ENCODE data around the gene CEP76. TPM values are rescaled to one million over a fixed set of nuclear protein-coding genes. Genes with fewer than 3 reads are reported as not detected.
A peak's percentile ranks its signal among the peaks of the same experiment; 100 is the strongest.

The CEP76 gene
- total RNA-seq, 1 experiment from 2014 or later = 22.3 TPM

GRCh38 chr18:12703664-12704063, 1.1 kb upstream of the CEP76 start:
- TSS peak; percentile 84 for BruUV-seq (replicated peaks)
- H3K27me3 ChIP-seq (replicated peaks; ENCODE audit: insufficient read depth, low read depth, low read length, poor library complexity) = no peaks in the 10 kb centered on the region
- peak overlapping the region; percentile 74 for H3K4me3 ChIP-seq (ENCODE audit: low read depth, low read length, poor library complexity, severe bottlenecking)
- H3K4me1 ChIP-seq (ENCODE audit: insufficient read depth, low read length, poor library complexity, severe bottlenecking) = peaks cover 21% of the 10 kb centered on the region
- H3K36me3 ChIP-seq (ENCODE audit: insufficient read depth, low read length, poor library complexity, severe bottlenecking) = peaks cover 37% of the 10 kb centered on the region
- DNase-seq (ENCODE audit: low spot score) = peak; percentile 34
- ChIA-PET POLR2A (ENCODE audit: low non-redundant PET) (no interaction called here), CTCF (no interaction called here)
- peak overlapping the region; percentile 99 for H3K27ac ChIP-seq (ENCODE audit: low read depth, low read length, poor library complexity, severe bottlenecking)
- TF ChIP-seq EZH2 (IDR thresholded peaks at IDR 0.05; ENCODE audit: borderline replicate concordance, low read depth, low read length, poor library complexity, severe bottlenecking) (no peak), CTCF (conservative IDR thresholded peaks at IDR 0.05; ENCODE audit: low read depth, low read length) (no peak)
- intact Hi-C loops (cut with micrococcal nuclease; ENCODE audit: unreplicated experiment) = no loop called here
- no peaks in the 10 kb centered on the region for H3K9me3 ChIP-seq (ENCODE audit: low read depth, low read length, poor library complexity, severe bottlenecking)

GRCh38 chr18:12703096-12703567, 609 bp upstream of the CEP76 start:
- no peak for TF ChIP-seq CTCF (conservative IDR thresholded peaks at IDR 0.05; ENCODE audit: low read depth, low read length)
- no peak for TF ChIP-seq EZH2 (IDR thresholded peaks at IDR 0.05; ENCODE audit: borderline replicate concordance, low read depth, low read length, poor library complexity, severe bottlenecking)
- peaks cover 21% of the 10 kb centered on the region for H3K4me1 ChIP-seq (ENCODE audit: insufficient read depth, low read length, poor library complexity, severe bottlenecking)
- H3K27me3 ChIP-seq (replicated peaks; ENCODE audit: insufficient read depth, low read depth, low read length, poor library complexity) = no peaks in the 10 kb centered on the region
- no peak for DNase-seq (ENCODE audit: low spot score)
- peaks cover 38% of the 10 kb centered on the region for H3K36me3 ChIP-seq (ENCODE audit: insufficient read depth, low read length, poor library complexity, severe bottlenecking)
- intact Hi-C loops (cut with micrococcal nuclease; ENCODE audit: unreplicated experiment) = no loop called here
- no TSS peak for BruUV-seq (replicated peaks)
- peak overlapping the region; percentile 99 for H3K27ac ChIP-seq (ENCODE audit: low read depth, low read length, poor library complexity, severe bottlenecking)
- peak overlapping the region; percentile 74 for H3K4me3 ChIP-seq (ENCODE audit: low read depth, low read length, poor library complexity, severe bottlenecking)
- H3K9me3 ChIP-seq (ENCODE audit: low read depth, low read length, poor library complexity, severe bottlenecking) = no peaks in the 10 kb centered on the region
- CTCF ChIA-PET = no interaction called here
- POLR2A ChIA-PET (ENCODE audit: low non-redundant PET) = no interaction called here

GRCh38 chr18:12701161-12701560, 1.4 kb downstream of the CEP76 start:
- no TSS peak for BruUV-seq (replicated peaks)
- TF ChIP-seq CTCF (conservative IDR thresholded peaks at IDR 0.05; ENCODE audit: low read depth, low read length) (no peak), EZH2 (IDR thresholded peaks at IDR 0.05; ENCODE audit: borderline replicate concordance, low read depth, low read length, poor library complexity, severe bottlenecking) (no peak)
- H3K27ac ChIP-seq (ENCODE audit: low read depth, low read length, poor library complexity, severe bottlenecking) = no peak overlapping the region
- ChIA-PET POLR2A (ENCODE audit: low non-redundant PET) (interaction anchor here (0.6 kb wide), 1 partner anchor 254 kb away, joined by 3 read pairs; no protein-coding TSS in a partner anchor), CTCF (no interaction called here)
- DNase-seq (ENCODE audit: low spot score) = no peak
- intact Hi-C loops (cut with micrococcal nuclease; ENCODE audit: unreplicated experiment) = no loop called here
- peaks cover 41% of the 10 kb centered on the region for H3K36me3 ChIP-seq (ENCODE audit: insufficient read depth, low read length, poor library complexity, severe bottlenecking)
- peaks cover 21% of the 10 kb centered on the region for H3K4me1 ChIP-seq (ENCODE audit: insufficient read depth, low read length, poor library complexity, severe bottlenecking)
- H3K9me3 ChIP-seq (ENCODE audit: low read depth, low read length, poor library complexity, severe bottlenecking) = no peaks in the 10 kb centered on the region
- peak overlapping the region; percentile 74 for H3K4me3 ChIP-seq (ENCODE audit: low read depth, low read length, poor library complexity, severe bottlenecking)
- H3K27me3 ChIP-seq (replicated peaks; ENCODE audit: insufficient read depth, low read depth, low read length, poor library complexity) = no peaks in the 10 kb centered on the region
